ENCODE measurements around the gene LEKR1.
"Not testable (repeated sequence)": the region's sequence is repeated elsewhere in the genome, so short reads cannot be mapped to it uniquely, and the experiment has no call there.

- not testable (repeated sequence) for TF ChIP-seq CTCF (conservative IDR thresholded peaks at IDR 0.05; ENCODE audit: low read length); EZH2phosphoT487 (IDR thresholded peaks at IDR 0.05; ENCODE audit: borderline replicate concordance, low read depth, low read length)
These were observed 3.4 kb upstream of the LEKR1 start for GRCh38 chr3:156822626-156823260.

Data from OCI-LY7 (cell line).